Measurements from ENCODE around the gene CHCT1.
"Not testable (repeated sequence)": the region's sequence is repeated elsewhere in the genome, so short reads cannot be mapped to it uniquely, and the experiment has no call there.

CHCT1 gene

GRCh38 chr17:60398227-60398959 is 23.9 kb upstream of the CHCT1 start:
- no peak for DNase-seq (ENCODE audit: low read depth in 3 of 3)

- no peak for DNase-seq (ENCODE audit: low read depth in 3 of 3)
Observed at GRCh38 chr17:60401819-60402218, 20.5 kb upstream of the CHCT1 start.

GRCh38 chr17:60403523-60403810 is 18.8 kb upstream of the CHCT1 start:
- DNase-seq (ENCODE audit: low read depth in 3 of 3), result no peak

- no peak for DNase-seq (ENCODE audit: low read depth in 3 of 3)
Observed at GRCh38 chr17:60403962-60404361, 18.3 kb upstream of the CHCT1 start.

GRCh38 chr17:60406887-60407286 is 15.4 kb upstream of the CHCT1 start:
- no peak for DNase-seq (ENCODE audit: low read depth in 3 of 3)

- no peak for DNase-seq (ENCODE audit: low read depth in 3 of 3)
Observed at GRCh38 chr17:60410001-60410400, 12.3 kb upstream of the CHCT1 start.

- no peak for DNase-seq (ENCODE audit: low read depth in 3 of 3)
Observed at GRCh38 chr17:60412701-60413100, 9.6 kb upstream of the CHCT1 start.

GRCh38 chr17:60415146-60415545 is 7.1 kb upstream of the CHCT1 start:
- DNase-seq (ENCODE audit: low read depth in 3 of 3), result no peak

- DNase-seq (ENCODE audit: low read depth in 3 of 3), result no peak
Observed at GRCh38 chr17:60416368-60416925, 5.8 kb upstream of the CHCT1 start.

GRCh38 chr17:60419003-60419402 is 3.3 kb upstream of the CHCT1 start:
- not testable (repeated sequence) for DNase-seq (ENCODE audit: low read depth in 3 of 3)

GRCh38 chr17:60419875-60420274 is 2.4 kb upstream of the CHCT1 start:
- DNase-seq (ENCODE audit: low read depth in 3 of 3), result not testable (repeated sequence)

- DNase-seq (ENCODE audit: low read depth in 3 of 3), result peak; percentile 58 to 70 (median 58)
Observed at GRCh38 chr17:60421273-60422161, 772 bp upstream of the CHCT1 start.

- no peak for DNase-seq (ENCODE audit: low read depth in 3 of 3)
Observed at GRCh38 chr17:60423865-60424264, 1.6 kb downstream of the CHCT1 start.

GRCh38 chr17:60425626-60426025 is 3.3 kb downstream of the CHCT1 start:
- DNase-seq (ENCODE audit: low read depth in 3 of 3), result no peak

- no peak for DNase-seq (ENCODE audit: low read depth in 3 of 3)
Observed at GRCh38 chr17:60426596-60426995, 4.3 kb downstream of the CHCT1 start.

- DNase-seq (ENCODE audit: low read depth in 3 of 3), result not testable (repeated sequence)
Observed at GRCh38 chr17:60428491-60428890, 6.2 kb downstream of the CHCT1 start.

GRCh38 chr17:60430561-60430960 is 8.3 kb downstream of the CHCT1 start:
- not testable (repeated sequence) for DNase-seq (ENCODE audit: low read depth in 3 of 3)

GRCh38 chr17:60433021-60433997 is 11.0 kb downstream of the CHCT1 start:
- DNase-seq (ENCODE audit: low read depth in 3 of 3), result not testable (repeated sequence)

- peak; percentile 13 to 32 (median 30) for DNase-seq (ENCODE audit: low read depth in 3 of 3)
Observed at GRCh38 chr17:60435244-60436167, 13.2 kb downstream of the CHCT1 start.

- no peak for DNase-seq (ENCODE audit: low read depth in 3 of 3)
Observed at GRCh38 chr17:60436676-60437075, 14.4 kb downstream of the CHCT1 start.

Measured in stimulated activated CD4-positive, alpha-beta T cell treated with anti-CD3 and anti-CD28 coated beads, TNF-alpha, amount 100 ng/mL, for 48 hours (primary cell).